Right lobe of liver (tissue), 4 donors: ENCODE data around the gene RAB3IP.

Experiments used
- POLR2A ChIP-seq: fragments of 450-650 bp; IDR thresholded peaks from one replicate; pipeline ENCODE4 v1.6.1; 2017; ENCODE audit warnings: antibody characterized with exemption, mild to moderate bottlenecking
- TF ChIP-seq, protein P1 (sequence below), 4 donors: fragments of 200-600 bp in 3 of 4; fragments of 450-650 bp in 1 of 4; IDR thresholded peaks; one replicate each; pipeline versions ENCODE4 v1.5.1 to v1.8.0; 2016 to 2022; ENCODE audit warnings: antibody characterized with exemption in 4 of 4, mild to moderate bottlenecking in 2 of 4
- donor health status: DM: no; HTN: no; CAD: no.
- donor health status: DM: no; HTN: no; CAD: no.
- donor health status: DM: no; HTN: yes; CAD: no.

- TF ChIP-seq, protein P1, sequence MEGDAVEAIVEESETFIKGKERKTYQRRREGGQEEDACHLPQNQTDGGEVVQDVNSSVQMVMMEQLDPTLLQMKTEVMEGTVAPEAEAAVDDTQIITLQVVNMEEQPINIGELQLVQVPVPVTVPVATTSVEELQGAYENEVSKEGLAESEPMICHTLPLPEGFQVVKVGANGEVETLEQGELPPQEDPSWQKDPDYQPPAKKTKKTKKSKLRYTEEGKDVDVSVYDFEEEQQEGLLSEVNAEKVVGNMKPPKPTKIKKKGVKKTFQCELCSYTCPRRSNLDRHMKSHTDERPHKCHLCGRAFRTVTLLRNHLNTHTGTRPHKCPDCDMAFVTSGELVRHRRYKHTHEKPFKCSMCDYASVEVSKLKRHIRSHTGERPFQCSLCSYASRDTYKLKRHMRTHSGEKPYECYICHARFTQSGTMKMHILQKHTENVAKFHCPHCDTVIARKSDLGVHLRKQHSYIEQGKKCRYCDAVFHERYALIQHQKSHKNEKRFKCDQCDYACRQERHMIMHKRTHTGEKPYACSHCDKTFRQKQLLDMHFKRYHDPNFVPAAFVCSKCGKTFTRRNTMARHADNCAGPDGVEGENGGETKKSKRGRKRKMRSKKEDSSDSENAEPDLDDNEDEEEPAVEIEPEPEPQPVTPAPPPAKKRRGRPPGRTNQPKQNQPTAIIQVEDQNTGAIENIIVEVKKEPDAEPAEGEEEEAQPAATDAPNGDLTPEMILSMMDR (IDR thresholded peaks at IDR 0.05), result no peak
- no peak for TF ChIP-seq POLR2A
These were observed 39.7 kb upstream of the RAB3IP start, which contains the start of gene BEST3 for GRCh38 chr12:69698769-69699540.
